ENCODE measurements around the gene BABAM2. TPM values are rescaled to one million over a fixed set of nuclear protein-coding genes. Genes with fewer than 3 reads are reported as not detected.

BABAM2 gene
- polyA plus RNA-seq, 1 experiment = 32.6 TPM

GRCh38 chr2:28098501-28099225 lies 208.1 kb downstream of the BABAM2 start:
- ChIA-PET POLR2A (no interaction called here), CTCF (interaction anchor here (0.6 to 0.7 kb wide), 2 partner anchors 294 to 357 kb away, joined by 3 to 4 read pairs; partner anchors contain the start of gene FOSL2)
- Histone ChIP-seq H3K36me3 (ENCODE audit: control insufficient read depth, insufficient read depth, low read length) (no peaks in the 10 kb centered on the region; the same call in 1 of the 2 replicates), H3K27me3 (ENCODE audit: control insufficient read depth, insufficient read depth, low read length) (no peaks in the 10 kb centered on the region), H3K4me3 (ENCODE audit: low read depth, low read length) (no peak overlapping the region)
- no peak for TF ChIP-seq CTCF (IDR thresholded peaks at IDR 0.05; ENCODE audit: insufficient read depth, low read depth, low read length)
- DNase-seq (ENCODE audit: low read depth) = no peak

GRCh38 chr2:28101123-28101522 lies 210.6 kb downstream of the BABAM2 start:
- DNase-seq (ENCODE audit: low read depth) = no peak
- H3K4me3 ChIP-seq (ENCODE audit: low read depth, low read length) = no peak overlapping the region
- ChIA-PET CTCF (interaction anchor here (1.3 to 1.6 kb wide), 2 partner anchors 9 to 320 kb away, joined by 5 to 9 read pairs; no protein-coding TSS in a partner anchor), POLR2A (no interaction called here)
- H3K27me3 ChIP-seq (ENCODE audit: control insufficient read depth, insufficient read depth, low read length) = no peaks in the 10 kb centered on the region
- H3K36me3 ChIP-seq (ENCODE audit: control insufficient read depth, insufficient read depth, low read length) = no peaks in the 10 kb centered on the region; the same call in 1 of the 2 replicates
- no peak for TF ChIP-seq CTCF (IDR thresholded peaks at IDR 0.05; ENCODE audit: insufficient read depth, low read depth, low read length)

GRCh38 chr2:28101892-28102291 lies 211.4 kb downstream of the BABAM2 start:
- H3K36me3 ChIP-seq (ENCODE audit: control insufficient read depth, insufficient read depth, low read length) = no peaks in the 10 kb centered on the region; the same call in 1 of the 2 replicates
- DNase-seq (ENCODE audit: low read depth) = no peak
- no peaks in the 10 kb centered on the region for H3K27me3 ChIP-seq (ENCODE audit: control insufficient read depth, insufficient read depth, low read length)
- CTCF ChIA-PET = interaction anchor here (0.6 to 1.6 kb wide), 4 partner anchors 10 to 347 kb away, joined by 3 to 9 read pairs (median 4); no protein-coding TSS in a partner anchor
- POLR2A ChIA-PET = interaction anchor here (0.7 kb wide), 1 partner anchor 271 kb away, joined by 3 read pairs; no protein-coding TSS in a partner anchor
- TF ChIP-seq CTCF (IDR thresholded peaks at IDR 0.05; ENCODE audit: insufficient read depth, low read depth, low read length) = no peak
- no peak overlapping the region for H3K4me3 ChIP-seq (ENCODE audit: low read depth, low read length)

- ChIA-PET CTCF (interaction anchor here (0.6 to 1.6 kb wide), 5 partner anchors 10 to 348 kb away, joined by 3 to 9 read pairs (median 3); no protein-coding TSS in a partner anchor), POLR2A (interaction anchor here (0.7 kb wide), 1 partner anchor 270 kb away, joined by 3 read pairs; no protein-coding TSS in a partner anchor)
- TF ChIP-seq CTCF (IDR thresholded peaks at IDR 0.05; ENCODE audit: insufficient read depth, low read depth, low read length) = no peak
- DNase-seq (ENCODE audit: low read depth) = peak; percentile 34
- H3K27me3 ChIP-seq (ENCODE audit: control insufficient read depth, insufficient read depth, low read length) = no peaks in the 10 kb centered on the region
- no peak overlapping the region for H3K4me3 ChIP-seq (ENCODE audit: low read depth, low read length)
- H3K36me3 ChIP-seq (ENCODE audit: control insufficient read depth, insufficient read depth, low read length) = no peaks in the 10 kb centered on the region
These were observed 211.9 kb downstream of the BABAM2 start for GRCh38 chr2:28102455-28102874.

GRCh38 chr2:28103611-28104010 lies 213.1 kb downstream of the BABAM2 start:
- Histone ChIP-seq H3K4me3 (ENCODE audit: low read depth, low read length) (no peak overlapping the region), H3K36me3 (ENCODE audit: control insufficient read depth, insufficient read depth, low read length) (no peaks in the 10 kb centered on the region), H3K27me3 (ENCODE audit: control insufficient read depth, insufficient read depth, low read length) (no peaks in the 10 kb centered on the region)
- ChIA-PET CTCF (interaction anchor here (0.7 kb wide), 1 partner anchor 323 kb away, joined by 3 read pairs; no protein-coding TSS in a partner anchor), POLR2A (no interaction called here)
- DNase-seq (ENCODE audit: low read depth) = no peak
- no peak for TF ChIP-seq CTCF (IDR thresholded peaks at IDR 0.05; ENCODE audit: insufficient read depth, low read depth, low read length)

All from BJ (cell line).